HG02610 (cell line): ENCODE results near the gene CHST12.

Source experiments
- ATAC-seq: cut with Tn5 transposase; IDR thresholded peaks from one replicate; pipeline ENCODE4 v1.9.1; 2021; ENCODE audit warnings: mild to moderate bottlenecking, moderate library complexity; ENCODE audit not compliant: unreplicated experiment

Gene CHST12

GRCh38 chr7:2497065-2497464, 93.7 kb downstream of the CHST12 start:
- ATAC-seq = no peak

DNA sequence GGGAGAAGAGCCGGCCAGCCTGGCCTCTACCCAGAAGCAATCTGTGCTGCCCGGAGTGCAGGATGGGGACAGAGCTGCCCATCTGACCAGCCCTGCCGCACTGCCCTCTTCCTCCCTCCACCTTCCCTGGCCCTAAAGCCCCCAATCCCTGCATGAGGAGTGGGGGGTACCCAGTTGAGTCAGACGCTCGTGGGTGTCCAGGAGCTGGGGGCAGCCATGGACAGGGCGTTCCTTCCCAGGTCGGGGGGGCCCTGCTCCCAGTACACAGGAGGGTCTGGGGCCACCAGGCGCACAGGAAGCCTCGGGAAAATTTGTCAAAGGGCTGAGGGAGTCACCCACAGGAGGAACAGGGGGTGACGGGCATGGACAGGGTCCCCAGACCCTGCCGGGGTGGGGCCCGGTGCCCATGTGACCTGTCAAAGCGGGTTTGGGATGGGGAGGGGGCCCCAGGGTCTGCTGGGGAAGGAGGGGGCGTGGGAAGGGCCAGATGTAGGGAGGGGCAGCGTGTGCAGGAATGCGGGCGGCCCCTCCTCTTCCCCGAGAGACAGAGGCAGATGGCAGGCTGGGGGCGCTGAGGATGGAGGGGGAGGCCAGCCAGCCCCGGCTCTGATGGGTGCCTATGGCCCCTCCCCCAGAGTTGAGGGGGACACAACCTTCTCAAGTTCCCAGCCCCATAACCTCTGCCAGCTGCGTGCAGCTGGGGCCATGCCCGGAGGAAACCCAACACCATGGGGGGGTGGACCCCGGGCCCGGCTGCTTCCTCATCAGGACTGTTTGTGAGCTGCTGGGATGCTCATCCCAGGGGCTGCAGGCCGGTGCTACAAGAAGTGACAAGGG, 94.3 kb downstream of the CHST12 start:
- ATAC-seq = no peak
